Heart left ventricle (tissue), 13 donors: Measurements from ENCODE around the gene PBX1.

ENCODE experiments used
- CTCF ChIP-seq, 12 donors: fragments of 200-600 bp; sonication (generic) in 4 of 12; IDR thresholded peaks; one replicate each; pipeline versions ENCODE4 v1.5.0 to v1.8.0; 2018 to 2022; ENCODE audit warnings: antibody characterized with exemption in 12 of 12, mild to moderate bottlenecking in 5 of 12
- POLR2A ChIP-seq, 2 donors: fragments of 450-650 bp; IDR thresholded peaks; one replicate each; pipeline ENCODE4 v1.6.1; 2017; ENCODE audit warnings: antibody characterized with exemption in 2 of 2, mild to moderate bottlenecking in 2 of 2, moderate library complexity in 2 of 2
- donor health status: ischemic (EF 13 %, LVEDD 7.1; RV severe dilation, severe dysfunction).
- donor health status: DM: no; HTN: yes; CAD: no.
- donor health status: DM: no; HTN: no; CAD: no.
- donor health status: ischemic (EF 25% LVEDD 6.9; RV normal size, moderate dysfunction).
- donor health status: ischemic (EF 25% LVEDD 5.7; RV mildly dilated, moderate dysfunction).
- donor health status: ischemic (EF 35%, LVEDD 5.7; RV mildly dilated, moderate dysfunction).
- donor health status: nonischemic (EF 11% LVEDD 7.7; RV severe dilation, severe dysfunction).
- donor health status: DM: yes; HTN: yes; CAD: no.
- donor health status: PGD.
- donor health status: ischemic (EF 29% LVEDD 5.4; RV normal size, mild dysfunction).
- donor health status: nonischemic (EF 23%, LVEDD 6.1; RV moderate dilation, normal function).

- TF ChIP-seq CTCF (IDR thresholded peaks at IDR 0.05) = no peak
- TF ChIP-seq POLR2A (IDR thresholded peaks at IDR 0.05) = no peak
Observed at GRCh38 chr1:164571333-164571732, 12.3 kb downstream of the PBX1 start.
